IMR-90 (cell line): Measurements from ENCODE around the gene SARNP.

Experiments used
- CEBPB ChIP-seq: IDR thresholded peaks from 2 replicates; pipeline ENCODE4 v1.6.1; 2012; ENCODE audit warnings: low read depth, low read length, improper control_type of control experiment
- CHD1 ChIP-seq: IDR thresholded peaks from 2 replicates; pipeline ENCODE4 v1.6.1; 2012; ENCODE audit warnings: low read depth, low read length, improper control_type of control experiment
- CTCF ChIP-seq: conservative IDR thresholded peaks from 2 replicates; pipeline ENCODE4 v1.5.1; 2012; ENCODE audit warnings: mild to moderate bottlenecking, low read depth, low read length, improper control_type of control experiment
- FOS ChIP-seq: fragments of 150-350 bp; IDR thresholded peaks from 2 replicates; pipeline ENCODE4 v1.6.1; 2016; ENCODE audit warnings: low read depth, low read length
- NFE2L2 ChIP-seq: fragments of 150-350 bp; IDR thresholded peaks from 2 replicates; pipeline ENCODE4 v1.6.1; 2016; ENCODE audit warnings: low read depth, mild to moderate bottlenecking, low read length
- POLR2A ChIP-seq: IDR thresholded peaks from 2 replicates; pipeline ENCODE4 v1.6.1; 2012; ENCODE audit warnings: mild to moderate bottlenecking, low read depth, low read length
- RAD21 ChIP-seq: IDR thresholded peaks from 2 replicates; pipeline ENCODE4 v1.6.1; 2012; ENCODE audit warnings: low read length, improper control_type of control experiment
- RCOR1 ChIP-seq: IDR thresholded peaks from 2 replicates; pipeline ENCODE4 v1.6.1; 2012; ENCODE audit warnings: mild to moderate bottlenecking, low read length, improper control_type of control experiment; ENCODE audit not compliant: insufficient replicate concordance
- SMC3 ChIP-seq: fragments of 150-350 bp; IDR thresholded peaks from 2 replicates; pipeline ENCODE4 v1.6.1; 2016; ENCODE audit warnings: low read depth, mild to moderate bottlenecking, antibody characterized with exemption, low read length, moderate library complexity
- USF2 ChIP-seq: fragments of 150-350 bp; IDR thresholded peaks from 2 replicates; pipeline ENCODE4 v1.6.1; 2017; ENCODE audit warnings: mild to moderate bottlenecking, antibody characterized with exemption, low read length, low read depth

GRCh38 chr12:55726971-55727370 lies 90.6 kb downstream of the SARNP start:
- no peak for TF ChIP-seq CTCF
- TF ChIP-seq RAD21, result no peak
- no peak for TF ChIP-seq NFE2L2
- no peak for TF ChIP-seq CHD1
- no peak for TF ChIP-seq RCOR1
- no peak for TF ChIP-seq SMC3
- no peak for TF ChIP-seq FOS
- TF ChIP-seq POLR2A, result no peak
- TF ChIP-seq USF2, result no peak
- TF ChIP-seq CEBPB, result no peak
